ENCODE data around the gene FDX1. TPM values are rescaled to one million over a fixed set of nuclear protein-coding genes. Genes with fewer than 3 reads are reported as not detected.
"Not testable (repeated sequence)": the region's sequence is repeated elsewhere in the genome, so short reads cannot be mapped to it uniquely, and the experiment has no call there.

The FDX1 gene
- total RNA-seq, 2 experiments from 2014 or later, result 10.0 to 10.5 TPM

GRCh38 chr11:110421658-110422057 lies 8.1 kb upstream of the FDX1 start:
- H3K27me3 Mint-ChIP-seq (ENCODE audit: low read depth); H3K4me1 Mint-ChIP-seq (ENCODE audit: low read depth); H3K9me3 Mint-ChIP-seq (ENCODE audit: insufficient read depth); CTCF ChIA-PET; POLR2A ChIA-PET; H3K36me3 Mint-ChIP-seq (ENCODE audit: low read depth); H3K27ac Mint-ChIP-seq; ATAC-seq; DNase-seq; H3K4me3 Mint-ChIP-seq: not testable (repeated sequence)

DNA sequence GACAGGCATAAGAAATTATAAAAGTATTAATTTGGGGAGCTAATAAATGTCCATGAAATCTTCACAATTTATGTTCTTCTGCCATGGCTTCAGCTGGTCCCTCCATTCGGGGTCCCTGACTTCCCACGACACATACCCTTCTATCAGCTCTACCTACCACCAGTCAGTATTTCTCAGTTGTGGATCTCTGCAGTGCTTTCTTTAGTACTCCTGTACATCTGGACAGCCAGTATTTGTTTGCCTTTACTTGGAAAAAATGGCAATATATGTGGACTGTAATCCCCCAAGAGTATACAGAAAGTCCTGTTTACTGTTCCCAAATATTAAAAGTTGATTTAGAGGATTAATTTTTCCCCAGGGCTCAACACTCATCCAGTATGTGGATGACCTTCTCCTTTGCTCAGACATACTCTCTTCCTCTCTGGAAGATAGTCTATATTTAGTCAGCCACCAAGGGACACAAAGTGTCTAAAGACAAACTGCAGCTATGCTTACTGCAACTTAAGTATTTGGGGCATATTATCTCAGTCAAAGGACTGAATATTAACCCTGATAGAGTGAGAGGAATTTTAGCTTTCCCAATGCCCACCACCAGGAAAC lies 7.3 kb upstream of the FDX1 start:
- peaks cover 8% of the 10 kb centered on the region for H3K9me3 Mint-ChIP-seq (ENCODE audit: insufficient read depth)
- H3K27me3 Mint-ChIP-seq (ENCODE audit: low read depth), result peaks cover 3% of the 10 kb centered on the region
- no peaks in the 10 kb centered on the region for H3K4me1 Mint-ChIP-seq (ENCODE audit: low read depth)
- no peak overlapping the region for H3K27ac Mint-ChIP-seq
- no peak for ATAC-seq
- H3K4me3 Mint-ChIP-seq, result no peak overlapping the region
- no peak for DNase-seq
- H3K36me3 Mint-ChIP-seq (ENCODE audit: low read depth), result no peaks in the 10 kb centered on the region
- POLR2A ChIA-PET, result no interaction called here
- CTCF ChIA-PET, result no interaction called here

GRCh38 chr11:110424775-110425444 lies 4.8 kb upstream of the FDX1 start:
- no peak for ATAC-seq
- H3K27me3 Mint-ChIP-seq (ENCODE audit: low read depth), result peaks cover 3% of the 10 kb centered on the region
- peaks cover 9% of the 10 kb centered on the region for H3K4me1 Mint-ChIP-seq (ENCODE audit: low read depth)
- DNase-seq, result no peak
- CTCF ChIA-PET, result interaction anchor here (0.9 kb wide), 1 partner anchor 10 kb away, joined by 4 read pairs; no protein-coding TSS in a partner anchor
- peaks cover 8% of the 10 kb centered on the region for H3K9me3 Mint-ChIP-seq (ENCODE audit: insufficient read depth)
- H3K4me3 Mint-ChIP-seq, result no peak overlapping the region
- H3K27ac Mint-ChIP-seq, result no peak overlapping the region
- H3K36me3 Mint-ChIP-seq (ENCODE audit: low read depth), result no peaks in the 10 kb centered on the region
- POLR2A ChIA-PET, result no interaction called here

DNA sequence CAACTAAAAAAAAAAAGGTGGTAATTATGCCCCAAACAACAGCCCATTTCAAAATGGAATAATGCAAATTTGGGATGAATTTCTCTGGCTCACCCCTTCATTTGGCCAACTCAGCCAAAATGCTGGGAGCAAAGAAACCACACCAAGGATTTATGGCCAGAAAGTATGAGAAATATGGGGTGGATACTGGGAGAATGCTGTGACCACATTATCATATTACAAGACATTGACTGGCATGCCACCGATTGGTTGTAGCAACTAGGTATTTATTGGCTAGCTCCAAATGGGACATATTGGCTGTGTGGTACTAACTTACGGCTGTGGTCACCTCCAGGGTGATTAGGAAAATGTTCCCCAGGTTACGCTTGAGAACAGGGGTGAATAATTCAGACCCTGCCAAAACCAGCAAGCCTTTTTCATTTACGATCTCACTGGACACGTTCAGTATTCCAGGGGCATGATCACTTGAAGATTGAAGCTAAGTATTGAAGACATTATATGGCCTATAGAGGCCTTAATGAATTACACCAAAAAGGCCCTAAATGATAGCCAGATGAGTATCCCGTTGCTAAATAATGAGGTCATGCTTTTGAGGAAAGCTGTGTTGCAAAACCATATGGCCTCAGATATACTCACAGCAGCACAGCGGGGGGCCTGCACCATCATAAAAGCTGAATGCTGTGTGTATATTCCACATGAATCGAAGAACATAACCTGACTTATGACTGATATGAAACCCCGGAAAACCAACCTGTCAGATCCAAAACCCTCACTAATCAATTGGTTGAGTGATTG lies 3.8 kb upstream of the FDX1 start:
- ATAC-seq (no peak), DNase-seq (no peak)
- peaks cover 8% of the 10 kb centered on the region for H3K9me3 Mint-ChIP-seq (ENCODE audit: insufficient read depth)
- ChIA-PET CTCF (interaction anchor here (0.8 to 1.5 kb wide), 4 partner anchors 9 to 224 kb away, joined by 3 to 10 read pairs (median 4); no protein-coding TSS in a partner anchor), POLR2A (no interaction called here)
- H3K4me1 Mint-ChIP-seq (ENCODE audit: low read depth), result peaks cover 9% of the 10 kb centered on the region
- peaks cover 2% of the 10 kb centered on the region for H3K36me3 Mint-ChIP-seq (ENCODE audit: low read depth)
- H3K27me3 Mint-ChIP-seq (ENCODE audit: low read depth), result peaks cover 3% of the 10 kb centered on the region
- H3K4me3 Mint-ChIP-seq, result no peak overlapping the region
- no peak overlapping the region for H3K27ac Mint-ChIP-seq

- Mint-ChIP-seq H3K9me3 (ENCODE audit: insufficient read depth) (no peaks in the 10 kb centered on the region), H3K4me3 (no peak overlapping the region), H3K27ac (no peak overlapping the region), H3K36me3 (ENCODE audit: low read depth) (peaks cover 4% of the 10 kb centered on the region), H3K4me1 (ENCODE audit: low read depth) (peaks cover 27% of the 10 kb centered on the region), H3K27me3 (ENCODE audit: low read depth) (no peaks in the 10 kb centered on the region)
- CTCF ChIA-PET, result interaction anchor here (0.8 to 8.0 kb wide), 4 partner anchors 12 to 228 kb away, joined by 3 to 100 read pairs (median 5); no protein-coding TSS in a partner anchor
- POLR2A ChIA-PET, result no interaction called here
- DNase-seq (no peak), ATAC-seq (no peak)
These were observed 1.7 kb upstream of the FDX1 start for GRCh38 chr11:110428040-110428439.

- DNase-seq, result peak; percentile 35
- no peak for ATAC-seq
- Mint-ChIP-seq H3K9me3 (ENCODE audit: insufficient read depth) (no peaks in the 10 kb centered on the region), H3K4me1 (ENCODE audit: low read depth) (peaks cover 38% of the 10 kb centered on the region), H3K27ac (peak overlapping the region; percentile 83), H3K27me3 (ENCODE audit: low read depth) (no peaks in the 10 kb centered on the region), H3K36me3 (ENCODE audit: low read depth) (peaks cover 5% of the 10 kb centered on the region), H3K4me3 (peak overlapping the region; percentile 78)
- ChIA-PET POLR2A (interaction anchor here (1.0 to 1.8 kb wide), 2 partner anchors 12 to 80 kb away, joined by 4 to 8 read pairs; no protein-coding TSS in a partner anchor), CTCF (interaction anchor here (0.7 to 8.0 kb wide), 30 partner anchors 9 to 801 kb away, joined by 3 to 100 read pairs (median 4); no protein-coding TSS in a partner anchor)
These were observed 605 bp upstream of the FDX1 start for GRCh38 chr11:110428956-110429730.

- DNase-seq (peak; percentile 38), ATAC-seq (peak; percentile 47)
- Mint-ChIP-seq H3K36me3 (ENCODE audit: low read depth) (peaks cover 5% of the 10 kb centered on the region), H3K4me1 (ENCODE audit: low read depth) (peaks cover 44% of the 10 kb centered on the region), H3K9me3 (ENCODE audit: insufficient read depth) (no peaks in the 10 kb centered on the region), H3K27ac (peak overlapping the region; percentile 97), H3K4me3 (peak overlapping the region; percentile 98), H3K27me3 (ENCODE audit: low read depth) (no peaks in the 10 kb centered on the region)
- CTCF ChIA-PET, result interaction anchor here (0.7 to 8.0 kb wide), 17 partner anchors 9 to 445 kb away, joined by 3 to 100 read pairs (median 4); no protein-coding TSS in a partner anchor
- POLR2A ChIA-PET, result interaction anchor here (0.6 to 1.8 kb wide), 3 partner anchors 17 to 228 kb away, joined by 3 to 8 read pairs (median 5); no protein-coding TSS in a partner anchor
These were observed 711 bp downstream of the FDX1 start for GRCh38 chr11:110430267-110431050.

DNA sequence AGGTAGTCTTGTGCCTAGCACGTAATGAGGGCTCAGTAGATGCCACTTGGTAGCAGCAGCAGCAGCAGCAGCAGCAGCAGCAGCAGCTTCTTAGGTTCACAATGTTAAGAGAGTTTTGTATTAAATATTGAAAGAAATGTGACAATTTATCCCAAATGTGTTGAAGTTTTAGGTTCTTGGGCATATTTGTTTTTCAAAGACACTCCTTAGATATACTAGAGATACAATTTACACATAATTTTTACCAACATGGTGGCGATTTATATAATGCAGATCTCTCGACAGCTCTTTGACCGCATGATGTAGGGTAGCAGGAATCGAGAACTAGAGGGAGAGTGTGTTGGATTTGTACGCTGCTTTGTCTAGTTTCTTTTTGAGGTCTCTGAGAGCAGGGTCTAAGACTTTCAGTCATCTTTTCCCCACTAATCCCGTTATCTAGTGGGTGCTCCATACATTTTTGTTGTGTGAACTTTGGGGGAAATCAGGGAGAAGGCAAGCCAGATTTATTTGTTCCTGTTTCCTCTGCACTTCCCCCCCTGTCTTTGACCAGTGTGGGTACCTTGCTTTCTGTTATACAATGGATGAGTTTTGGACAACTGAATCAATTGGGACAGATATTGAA lies 1.4 kb downstream of the FDX1 start:
- DNase-seq (peak; percentile 33), ATAC-seq (peak; percentile 13)
- Mint-ChIP-seq H3K4me3 (peak overlapping the region; percentile 98), H3K4me1 (ENCODE audit: low read depth) (peaks cover 48% of the 10 kb centered on the region), H3K36me3 (ENCODE audit: low read depth) (peaks cover 7% of the 10 kb centered on the region), H3K27ac (peak overlapping the region; percentile 97), H3K9me3 (ENCODE audit: insufficient read depth) (no peaks in the 10 kb centered on the region), H3K27me3 (ENCODE audit: low read depth) (no peaks in the 10 kb centered on the region)
- ChIA-PET POLR2A (interaction anchor here (0.6 to 1.8 kb wide), 3 partner anchors 18 to 229 kb away, joined by 3 to 8 read pairs (median 5); no protein-coding TSS in a partner anchor), CTCF (interaction anchor here (0.8 to 8.0 kb wide), 10 partner anchors 9 to 446 kb away, joined by 3 to 100 read pairs (median 6); no protein-coding TSS in a partner anchor)

DNA sequence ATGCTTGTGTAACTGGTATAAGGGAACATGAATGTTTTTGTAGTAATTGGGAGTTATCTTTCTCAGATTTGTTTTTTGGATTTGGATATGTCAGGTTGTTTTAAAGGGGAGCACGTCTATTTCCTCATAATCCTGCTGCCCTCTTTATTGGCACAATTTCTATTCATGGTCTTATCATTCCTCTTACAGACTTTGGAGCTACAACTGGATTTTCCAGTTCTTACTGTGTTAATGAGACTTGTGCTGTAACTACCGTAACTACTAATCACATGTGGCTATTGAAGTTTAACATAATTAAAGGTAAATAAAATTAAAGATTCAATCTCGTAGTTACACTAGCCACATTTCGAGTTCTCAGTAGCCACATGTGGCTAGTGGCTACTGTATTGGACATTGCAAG lies 1.9 kb downstream of the FDX1 start:
- Mint-ChIP-seq H3K27ac (peak overlapping the region; percentile 97), H3K27me3 (ENCODE audit: low read depth) (no peaks in the 10 kb centered on the region), H3K9me3 (ENCODE audit: insufficient read depth) (no peaks in the 10 kb centered on the region), H3K36me3 (ENCODE audit: low read depth) (peaks cover 10% of the 10 kb centered on the region), H3K4me3 (peak overlapping the region; percentile 98), H3K4me1 (ENCODE audit: low read depth) (peaks cover 48% of the 10 kb centered on the region)
- ChIA-PET CTCF (interaction anchor here (0.6 to 8.0 kb wide), 9 partner anchors 15 to 447 kb away, joined by 3 to 100 read pairs (median 6); no protein-coding TSS in a partner anchor), POLR2A (no interaction called here)
- ATAC-seq, result no peak
- no peak for DNase-seq

GRCh38 chr11:110432713-110433392 lies 3.1 kb downstream of the FDX1 start:
- ATAC-seq (no peak), DNase-seq (no peak)
- Mint-ChIP-seq H3K9me3 (ENCODE audit: insufficient read depth) (no peaks in the 10 kb centered on the region), H3K27me3 (ENCODE audit: low read depth) (no peaks in the 10 kb centered on the region), H3K36me3 (ENCODE audit: low read depth) (peaks cover 22% of the 10 kb centered on the region), H3K4me3 (no peak overlapping the region), H3K27ac (no peak overlapping the region), H3K4me1 (ENCODE audit: low read depth) (peaks cover 51% of the 10 kb centered on the region)
- ChIA-PET POLR2A (no interaction called here), CTCF (interaction anchor here (0.6 to 8.0 kb wide), 26 partner anchors 9 to 797 kb away, joined by 3 to 100 read pairs (median 4); no protein-coding TSS in a partner anchor)
